GM19351 (cell line): ENCODE results near the gene HYDIN.
"Not testable (repeated sequence)": the region's sequence is repeated elsewhere in the genome, so short reads cannot be mapped to it uniquely, and the experiment has no call there.

Experiments
- ATAC-seq: cut with Tn5 transposase; IDR thresholded peaks from one replicate; pipeline ENCODE4 v1.9.1; 2021; ENCODE audit warnings: mild to moderate bottlenecking, moderate library complexity; ENCODE audit not compliant: unreplicated experiment

The HYDIN gene

GRCh38 chr16:71143246-71143645 lies 87.3 kb downstream of the HYDIN start:
- peak; percentile 56 for ATAC-seq

DNA sequence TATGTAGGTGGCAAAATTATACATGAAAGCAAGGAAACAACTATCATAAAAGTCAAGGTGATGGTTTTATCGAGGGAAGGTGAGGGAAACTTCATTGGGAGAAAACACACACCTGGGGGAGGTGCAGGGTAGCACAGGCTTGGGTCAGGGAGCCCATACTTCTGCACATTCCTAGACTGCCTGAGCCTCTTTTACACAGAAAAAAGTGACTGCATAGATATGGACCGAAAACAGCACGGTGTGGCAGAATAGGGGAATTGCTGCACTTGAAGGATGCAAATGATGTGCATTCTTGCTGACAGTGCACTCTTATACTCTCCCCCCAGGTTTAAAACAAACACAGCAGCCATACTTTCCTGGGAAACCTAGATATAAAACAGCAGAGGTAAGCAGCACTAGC lies 120.0 kb downstream of the HYDIN start:
- ATAC-seq, result not testable (repeated sequence)

GRCh38 chr16:71109656-71110208 lies 120.8 kb downstream of the HYDIN start:
- not testable (repeated sequence) for ATAC-seq

DNA sequence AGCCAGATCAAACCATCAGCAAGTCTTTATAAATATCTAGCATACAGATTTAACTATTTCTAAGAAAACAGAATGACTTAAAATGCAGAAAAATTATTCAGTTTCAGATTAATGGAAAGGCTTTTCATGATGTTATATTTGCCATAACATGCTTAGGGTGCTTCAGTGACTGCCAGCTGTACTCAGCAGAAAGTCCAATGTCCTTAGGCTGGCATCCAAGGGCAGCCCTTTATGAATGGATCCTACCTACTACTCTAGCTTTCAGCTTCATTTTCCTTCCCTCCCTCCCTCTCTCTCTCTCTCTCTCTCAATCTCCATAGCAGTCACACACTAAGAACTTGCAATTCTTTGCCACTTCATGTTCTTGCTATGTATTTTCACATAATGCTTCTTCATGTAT lies 124.6 kb downstream of the HYDIN start:
- ATAC-seq, result not testable (repeated sequence)

DNA sequence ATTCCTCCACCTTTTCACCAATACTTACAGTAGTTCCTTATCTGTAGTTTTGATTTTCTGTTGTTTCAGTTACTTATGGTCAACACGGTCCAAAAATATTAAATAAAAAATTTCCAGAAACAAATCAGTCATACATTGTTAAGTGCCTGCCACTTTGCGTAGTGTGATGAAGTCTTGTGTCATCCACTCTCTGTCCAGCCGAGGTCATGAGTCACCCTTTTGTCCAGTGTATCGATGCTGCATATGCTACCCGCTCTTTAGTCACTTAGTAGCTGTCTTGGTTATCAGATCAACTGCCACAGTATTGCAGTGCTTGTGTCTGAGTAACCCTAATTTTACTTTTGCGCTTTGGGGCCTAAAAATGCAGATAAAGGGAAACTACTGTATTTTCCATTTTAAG lies 146.9 kb downstream of the HYDIN start:
- not testable (repeated sequence) for ATAC-seq

DNA sequence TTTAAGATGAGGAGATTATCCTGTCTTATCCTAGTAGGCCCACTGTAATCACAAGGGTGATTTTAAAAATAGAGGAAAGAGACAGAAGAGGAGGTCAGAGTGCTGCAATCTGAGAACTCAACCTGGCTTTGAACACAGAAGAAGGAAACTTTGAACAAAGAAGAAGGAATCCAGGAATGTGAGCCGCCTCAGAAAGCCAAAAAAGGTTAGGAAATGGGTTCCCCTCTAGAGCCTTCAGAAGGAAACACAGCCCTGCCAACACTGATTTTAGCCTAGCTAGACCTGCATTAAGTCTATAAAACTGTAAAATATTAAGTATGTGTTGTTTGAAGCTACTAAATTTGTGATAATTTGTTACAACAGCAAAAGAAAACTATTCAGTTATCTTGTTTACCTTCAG lies 149.7 kb downstream of the HYDIN start:
- ATAC-seq, result not testable (repeated sequence)

DNA sequence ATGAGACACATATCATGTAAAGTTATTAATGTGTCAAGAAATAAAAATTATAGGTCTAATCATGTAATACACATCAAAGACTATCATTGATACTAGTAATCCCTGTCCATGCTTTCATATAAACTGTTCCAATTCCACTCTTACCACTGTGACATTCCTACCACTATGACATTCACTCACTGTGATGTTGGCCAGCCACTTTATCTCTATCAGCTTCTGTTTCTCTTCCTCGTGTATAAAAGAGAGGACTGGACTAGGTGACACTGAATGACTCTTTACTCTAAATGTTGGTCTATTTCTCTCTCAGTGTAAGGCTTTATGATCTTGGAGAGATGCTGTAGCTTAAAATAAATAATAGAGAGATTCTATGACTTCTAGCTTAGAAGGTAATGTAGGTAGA lies 150.3 kb downstream of the HYDIN start:
- ATAC-seq, result not testable (repeated sequence)

- ATAC-seq, result not testable (repeated sequence)
Measured at GRCh38 chr16:71070651-71071050, 159.9 kb downstream of the HYDIN start.

DNA sequence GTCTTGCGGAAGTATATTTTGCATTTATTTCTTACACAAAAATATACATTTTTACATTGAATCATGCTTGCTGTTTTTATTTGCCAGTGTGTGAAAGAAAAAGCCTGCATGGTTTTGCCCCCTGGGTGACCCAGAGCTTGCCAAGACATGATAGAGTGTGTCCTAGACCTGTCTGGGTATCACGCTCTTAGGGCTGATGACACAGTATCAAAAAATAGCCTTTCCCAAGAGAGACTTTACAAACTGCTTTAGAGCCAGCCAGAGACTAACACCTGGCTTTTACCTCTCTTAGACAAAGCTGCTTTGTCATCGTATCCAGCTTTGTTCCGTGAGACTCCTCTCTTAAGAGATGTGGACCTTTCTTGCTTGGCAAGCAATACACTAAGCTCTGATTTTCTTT lies 160.7 kb downstream of the HYDIN start:
- not testable (repeated sequence) for ATAC-seq

GRCh38 chr16:71053897-71054609 lies 176.5 kb downstream of the HYDIN start:
- not testable (repeated sequence) for ATAC-seq

- ATAC-seq, result not testable (repeated sequence)
Measured at GRCh38 chr16:71050307-71050706, 180.2 kb downstream of the HYDIN start.

GRCh38 chr16:71039368-71040111 lies 191.0 kb downstream of the HYDIN start:
- not testable (repeated sequence) for ATAC-seq

DNA sequence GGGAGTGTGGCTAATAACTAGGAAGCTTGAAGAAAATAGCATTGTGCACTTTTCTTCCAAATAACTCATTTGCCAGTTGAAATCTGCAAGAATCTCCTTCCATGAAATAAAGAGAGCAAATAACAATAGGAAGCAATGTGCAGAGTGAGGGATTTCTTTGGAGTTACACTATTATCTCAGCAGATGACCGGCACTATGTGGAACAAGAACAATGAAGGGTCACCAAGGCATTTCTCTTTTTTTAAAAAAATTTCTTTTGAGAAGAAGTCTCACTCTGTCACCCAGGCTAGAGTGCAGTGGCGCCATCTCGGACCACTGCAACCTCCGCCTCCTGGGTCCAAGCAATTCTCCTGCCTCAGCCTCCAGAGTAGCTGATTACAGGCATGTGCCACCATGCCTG lies 192.1 kb downstream of the HYDIN start:
- ATAC-seq, result not testable (repeated sequence)

- not testable (repeated sequence) for ATAC-seq
Measured at GRCh38 chr16:71037987-71038386, 192.5 kb downstream of the HYDIN start.

DNA sequence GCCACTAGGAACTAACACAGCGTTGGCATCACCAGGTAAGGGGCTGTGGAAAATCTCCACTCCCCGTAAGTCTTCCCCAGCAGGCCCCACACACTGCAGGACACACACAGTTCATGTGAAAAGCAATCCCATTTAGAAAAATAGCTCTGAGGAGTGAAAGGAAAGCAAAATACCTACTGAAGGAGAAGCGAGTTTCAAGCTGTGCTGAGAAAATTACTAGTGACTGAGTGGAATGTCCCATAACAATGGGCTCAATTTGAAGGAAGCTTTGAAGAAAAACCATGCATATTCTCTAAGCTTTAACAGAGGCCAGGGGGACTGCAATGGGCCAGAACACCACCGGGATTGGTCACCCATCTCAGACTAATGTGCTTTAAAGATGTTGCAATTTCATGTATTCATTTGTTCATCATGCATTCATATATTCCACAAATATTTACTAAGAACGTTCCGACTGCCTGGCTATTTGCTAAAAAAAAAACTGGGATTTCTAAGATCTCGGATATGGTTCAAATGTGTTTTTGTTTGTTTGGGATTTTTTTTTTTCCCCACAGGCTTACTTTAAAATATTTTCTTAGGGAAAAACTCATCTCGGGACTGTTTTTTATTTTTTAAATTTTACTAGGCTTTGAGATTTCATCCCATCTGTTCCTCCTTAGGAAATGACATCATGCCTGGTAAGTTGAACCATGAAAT lies 202.3 kb downstream of the HYDIN start:
- ATAC-seq, result not testable (repeated sequence)

DNA sequence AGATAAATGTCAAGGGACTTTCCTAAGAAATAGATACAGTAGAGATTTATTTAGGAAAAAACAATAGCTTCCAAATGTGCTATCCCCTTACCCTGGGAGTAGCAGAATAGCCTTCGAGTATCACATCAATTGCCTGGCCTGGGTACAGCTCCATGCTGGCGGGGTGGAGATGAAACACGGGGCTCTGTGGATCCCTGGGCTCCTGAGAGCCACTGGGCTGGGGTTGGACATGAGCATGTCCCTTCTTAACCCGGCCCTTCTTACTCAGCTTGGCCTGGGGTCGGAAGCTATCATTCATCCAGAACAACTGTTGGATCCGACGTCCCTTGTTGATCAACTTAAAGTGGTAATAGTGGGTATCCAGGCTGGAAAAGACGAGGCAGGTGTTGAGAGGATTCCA lies 203.0 kb downstream of the HYDIN start:
- not testable (repeated sequence) for ATAC-seq

- not testable (repeated sequence) for ATAC-seq
Measured at GRCh38 chr16:71023851-71024439, 206.6 kb downstream of the HYDIN start.

DNA sequence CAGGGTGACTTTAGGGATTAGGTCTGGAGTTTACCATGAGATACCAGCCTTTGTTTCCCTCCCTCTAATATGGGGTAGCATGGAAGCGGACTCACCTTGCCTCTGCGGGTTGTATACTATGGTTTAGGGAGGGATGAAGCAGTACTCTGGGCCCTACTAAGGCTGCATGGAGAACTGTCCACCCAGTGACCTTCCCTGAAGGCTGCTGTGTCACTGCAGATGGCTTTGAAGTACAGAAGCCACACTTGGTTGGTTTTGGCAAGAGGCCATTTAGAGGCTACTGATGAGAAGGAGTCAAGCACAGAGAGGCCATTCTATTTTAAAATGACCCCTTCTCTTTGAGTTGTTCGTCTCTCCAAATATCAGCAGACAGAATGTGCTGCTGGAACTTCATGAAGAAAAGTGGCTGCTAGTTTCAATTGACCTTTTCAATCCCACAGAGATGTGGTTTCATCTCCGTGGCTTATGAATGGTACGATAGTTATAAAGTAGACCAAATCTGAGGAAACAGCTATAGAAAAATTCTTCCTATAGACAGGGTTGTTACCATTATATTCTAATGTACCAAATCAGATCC lies 208.5 kb downstream of the HYDIN start:
- ATAC-seq, result not testable (repeated sequence)

- not testable (repeated sequence) for ATAC-seq
Measured at GRCh38 chr16:71019067-71019682, 211.3 kb downstream of the HYDIN start.

GRCh38 chr16:71015419-71015818 lies 215.1 kb downstream of the HYDIN start:
- not testable (repeated sequence) for ATAC-seq
